Karpas-422 (cell line): ENCODE measurements around the gene ZNF79. TPM values are rescaled to one million over a fixed set of nuclear protein-coding genes. Genes with fewer than 3 reads are reported as not detected.

Experiments
- DNase-seq: peaks from one replicate; pipeline ENCODE4 v3.0.0-alpha.2; 2015
- H2AFZ ChIP-seq: fragments of 200-600 bp; sonication (generic); 2 replicates; pipeline ENCODE4 v1.6.1; 2014; ENCODE audit warnings: antibody characterized with exemption, low read length, mixed read lengths
- H3K27ac ChIP-seq: fragments of 200-600 bp; sonication (generic); 2 replicates; pipeline ENCODE4 v1.5.1; 2014; ENCODE audit warnings: mild to moderate bottlenecking, low read length, moderate library complexity
- H3K27me3 ChIP-seq: fragments of 200-600 bp; sonication (generic); 2 replicates; pipeline ENCODE4 v1.6.1; 2014; ENCODE audit warnings: low read length, mixed read lengths
- H3K36me3 ChIP-seq: fragments of 200-600 bp; sonication (generic); 2 replicates; pipeline ENCODE4 v1.6.1; 2014; ENCODE audit warnings: low read length, mixed read lengths; ENCODE audit not compliant: insufficient read depth
- H3K4me1 ChIP-seq: fragments of 200-600 bp; sonication (generic); 2 replicates; pipeline ENCODE4 v1.6.1; 2014; ENCODE audit warnings: mild to moderate bottlenecking, low read length, mixed read lengths
- H3K4me2 ChIP-seq: fragments of 200-600 bp; sonication (generic); 2 replicates; pipeline ENCODE4 v1.6.1; 2014; ENCODE audit warnings: low read length, low read depth, mild to moderate bottlenecking; ENCODE audit not compliant: poor library complexity, severe bottlenecking
- H3K4me3 ChIP-seq: fragments of 200-600 bp; sonication (generic); 2 replicates; pipeline ENCODE4 v1.5.1; 2014; ENCODE audit warnings: mild to moderate bottlenecking, antibody characterized with exemption, low read length, mixed read lengths
- H3K79me2 ChIP-seq: fragments of 200-600 bp; sonication (generic); 2 replicates; pipeline ENCODE4 v1.6.1; 2014; ENCODE audit warnings: mild to moderate bottlenecking, low read length, mixed read lengths
- H3K9ac ChIP-seq: fragments of 200-600 bp; sonication (generic); 2 replicates; pipeline ENCODE4 v1.6.0; 2014; ENCODE audit warnings: low read length
- H3K9me2 ChIP-seq: fragments of 200-600 bp; sonication (generic), shearing (Covaris generic); replicated peaks from 2 replicates; pipeline ENCODE4 v1.6.0; 2014; ENCODE audit warnings: mild to moderate bottlenecking, low read length, moderate library complexity; ENCODE audit not compliant: insufficient read depth
- H3K9me3 ChIP-seq: fragments of 300-700, 200-600 bp; sonication (generic); 2 replicates; pipeline ENCODE4 v1.6.1; 2014; ENCODE audit warnings: low read length, mixed read lengths
- H4K20me1 ChIP-seq: fragments of 200-600 bp; sonication (generic); 2 replicates; pipeline ENCODE4 v1.6.1; 2014; ENCODE audit warnings: mild to moderate bottlenecking, antibody characterized with exemption, low read length, low read depth; ENCODE audit not compliant: insufficient read depth
- total RNA-seq: library from RNA; depleted of rRNA; stranded (reverse); fragments of >200 nt; shearing (Covaris generic); gene quantifications from 2 replicates; pipeline ENCODE4 v1.2.3, GENCODE V29; 2014; ENCODE audit warnings: low replicate concordance

Gene ZNF79
- total RNA-seq, 1 experiment from 2014 or later, result 8.1 TPM

DNA sequence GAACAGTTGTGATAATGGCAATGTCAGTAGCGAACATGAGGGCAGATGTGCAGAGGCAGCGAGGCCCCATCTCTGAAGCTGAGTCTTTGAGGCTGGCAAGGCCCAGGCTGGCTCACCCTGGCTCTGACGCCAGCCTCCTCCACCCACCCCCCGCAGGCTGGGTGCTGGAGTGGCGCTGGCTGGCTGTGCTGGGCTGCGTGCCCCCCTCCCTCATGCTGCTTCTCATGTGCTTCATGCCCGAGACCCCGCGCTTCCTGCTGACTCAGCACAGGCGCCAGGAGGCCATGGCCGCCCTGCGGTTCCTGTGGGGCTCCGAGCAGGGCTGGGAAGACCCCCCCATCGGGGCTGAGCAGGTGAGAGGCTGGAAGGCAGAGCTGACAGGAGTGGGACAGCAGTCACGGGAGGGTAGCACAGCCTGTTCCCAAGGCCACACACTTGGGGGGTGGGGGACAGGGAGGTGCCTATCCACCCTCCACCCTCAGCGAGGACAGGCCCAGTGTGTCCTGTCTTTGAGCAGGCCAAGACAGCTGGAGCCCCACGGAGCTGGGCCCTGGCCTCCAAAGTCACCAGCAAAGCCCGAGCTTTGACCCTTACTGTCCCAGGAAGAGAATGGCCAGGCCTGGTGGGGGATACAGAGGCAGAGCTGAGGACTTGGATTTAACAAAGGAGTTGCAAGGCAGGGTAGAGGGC, 21.6 kb upstream of the ZNF79 start:
- H2AFZ ChIP-seq, result no peak overlapping the region
- H3K79me2 ChIP-seq, result peaks cover 17% of the 10 kb centered on the region
- H3K9me3 ChIP-seq, result no peaks in the 10 kb centered on the region
- no peak for DNase-seq
- no peak overlapping the region for H3K4me3 ChIP-seq
- no peak overlapping the region for H3K9ac ChIP-seq
- no peaks in the 10 kb centered on the region; the same call in 1 of the 2 replicates for H4K20me1 ChIP-seq
- H3K27me3 ChIP-seq, result no peaks in the 10 kb centered on the region
- H3K9me2 ChIP-seq, result no peaks in the 10 kb centered on the region
- no peak overlapping the region for H3K27ac ChIP-seq
- H3K4me2 ChIP-seq, result no peak overlapping the region
- H3K36me3 ChIP-seq, result no peaks in the 10 kb centered on the region
- H3K4me1 ChIP-seq, result peaks cover 10% of the 10 kb centered on the region

DNA sequence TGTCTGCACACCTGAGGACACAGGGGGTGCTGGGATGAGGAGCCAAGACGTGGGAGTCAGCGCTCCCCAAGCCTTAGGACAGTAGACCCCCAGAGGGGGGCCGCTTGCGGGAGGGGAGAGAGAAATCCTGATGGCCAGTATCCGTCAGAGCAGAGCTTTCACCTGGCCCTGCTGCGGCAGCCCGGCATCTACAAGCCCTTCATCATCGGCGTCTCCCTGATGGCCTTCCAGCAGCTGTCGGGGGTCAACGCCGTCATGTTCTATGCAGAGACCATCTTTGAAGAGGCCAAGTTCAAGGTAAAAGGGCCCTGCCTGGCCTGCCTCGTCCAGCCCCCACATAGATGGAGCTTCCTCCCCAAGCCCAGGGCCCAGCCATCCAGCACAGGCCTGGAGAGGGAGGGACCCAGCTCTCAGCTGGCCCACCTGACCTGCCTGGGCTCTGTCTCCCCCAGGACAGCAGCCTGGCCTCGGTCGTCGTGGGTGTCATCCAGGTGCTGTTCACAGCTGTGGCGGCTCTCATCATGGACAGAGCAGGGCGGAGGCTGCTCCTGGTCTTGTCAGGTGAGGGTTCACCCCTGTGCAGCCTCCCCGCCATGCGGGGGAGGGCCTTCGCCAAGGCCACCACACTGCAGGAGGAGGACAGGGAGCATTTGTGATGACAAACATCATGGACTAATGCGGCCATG, 20.5 kb upstream of the ZNF79 start:
- Histone ChIP-seq H2AFZ (no peak overlapping the region), H3K27me3 (no peaks in the 10 kb centered on the region), H3K36me3 (no peaks in the 10 kb centered on the region), H3K9me2 (no peaks in the 10 kb centered on the region), H3K4me2 (no peak overlapping the region), H3K9ac (no peak overlapping the region), H3K4me1 (peaks cover under 1% of the 10 kb centered on the region; the same call in 1 of the 2 replicates), H3K27ac (no peak overlapping the region), H3K4me3 (no peak overlapping the region), H4K20me1 (no peaks in the 10 kb centered on the region; the same call in 1 of the 2 replicates), H3K79me2 (peaks cover 6% of the 10 kb centered on the region), H3K9me3 (no peaks in the 10 kb centered on the region)
- no peak for DNase-seq

- Histone ChIP-seq H3K79me2 (no peaks in the 10 kb centered on the region), H3K27me3 (no peaks in the 10 kb centered on the region), H4K20me1 (no peaks in the 10 kb centered on the region), H3K9ac (no peak overlapping the region), H3K27ac (no peak overlapping the region), H3K4me2 (no peak overlapping the region), H3K36me3 (no peaks in the 10 kb centered on the region), H2AFZ (no peak overlapping the region), H3K4me1 (no peaks in the 10 kb centered on the region), H3K4me3 (no peak overlapping the region), H3K9me3 (no peaks in the 10 kb centered on the region), H3K9me2 (no peaks in the 10 kb centered on the region)
- DNase-seq, result no peak
These were observed 19.6 kb upstream of the ZNF79 start for GRCh38 chr9:127404631-127405030.

DNA sequence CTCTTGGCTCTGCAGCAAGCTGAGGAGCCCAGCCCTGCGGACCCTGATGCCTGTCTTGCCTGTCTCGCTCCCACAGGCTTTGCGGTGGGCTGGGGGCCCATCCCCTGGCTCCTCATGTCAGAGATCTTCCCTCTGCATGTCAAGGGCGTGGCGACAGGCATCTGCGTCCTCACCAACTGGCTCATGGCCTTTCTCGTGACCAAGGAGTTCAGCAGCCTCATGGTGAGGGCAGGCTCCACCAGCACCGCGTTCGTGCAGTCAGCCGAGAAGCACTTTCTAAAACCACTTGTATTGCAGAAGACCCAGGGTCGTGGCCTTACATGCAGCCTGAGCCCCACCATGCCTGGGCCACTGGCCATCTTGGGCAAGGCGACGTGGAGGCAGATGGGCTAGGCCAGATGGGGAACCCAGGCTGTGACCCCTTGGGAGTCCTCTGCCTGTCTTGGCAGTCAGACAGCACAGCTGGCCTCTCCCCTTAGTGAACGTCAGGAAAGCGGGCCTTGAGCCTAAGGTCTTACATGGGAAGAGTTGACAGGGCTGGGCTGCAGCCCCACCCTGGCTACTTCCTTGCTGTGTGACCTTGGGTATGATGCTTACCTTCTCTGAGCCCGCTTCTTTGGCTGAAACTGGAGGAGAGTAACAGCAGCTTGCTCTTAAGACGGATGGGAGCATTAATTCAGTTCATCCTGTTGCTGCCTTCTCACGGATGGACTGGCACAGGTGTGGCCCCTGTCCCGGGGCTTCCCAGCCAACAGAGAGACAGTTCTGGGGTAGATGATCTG, 18.6 kb upstream of the ZNF79 start:
- H3K27ac ChIP-seq, result no peak overlapping the region
- H3K36me3 ChIP-seq, result no peaks in the 10 kb centered on the region
- no peak overlapping the region for H3K9ac ChIP-seq
- no peaks in the 10 kb centered on the region for H3K79me2 ChIP-seq
- DNase-seq, result no peak
- no peaks in the 10 kb centered on the region for H3K27me3 ChIP-seq
- H4K20me1 ChIP-seq, result no peaks in the 10 kb centered on the region
- H3K4me3 ChIP-seq, result no peak overlapping the region
- no peaks in the 10 kb centered on the region for H3K4me1 ChIP-seq
- no peaks in the 10 kb centered on the region for H3K9me3 ChIP-seq
- H3K4me2 ChIP-seq, result no peak overlapping the region
- H2AFZ ChIP-seq, result no peak overlapping the region
- no peaks in the 10 kb centered on the region for H3K9me2 ChIP-seq

- no peaks in the 10 kb centered on the region for H3K9me2 ChIP-seq
- no peak overlapping the region for H3K27ac ChIP-seq
- no peak overlapping the region for H3K9ac ChIP-seq
- H3K79me2 ChIP-seq, result no peaks in the 10 kb centered on the region
- no peak overlapping the region for H3K4me3 ChIP-seq
- no peaks in the 10 kb centered on the region for H3K27me3 ChIP-seq
- no peaks in the 10 kb centered on the region for H3K9me3 ChIP-seq
- peaks cover 6% of the 10 kb centered on the region; the same call in 1 of the 2 replicates for H3K4me1 ChIP-seq
- H2AFZ ChIP-seq, result no peak overlapping the region
- H4K20me1 ChIP-seq, result no peaks in the 10 kb centered on the region
- DNase-seq, result no peak
- no peak overlapping the region for H3K4me2 ChIP-seq
- no peaks in the 10 kb centered on the region for H3K36me3 ChIP-seq
These were observed 17.2 kb upstream of the ZNF79 start for GRCh38 chr9:127406799-127407491.

DNA sequence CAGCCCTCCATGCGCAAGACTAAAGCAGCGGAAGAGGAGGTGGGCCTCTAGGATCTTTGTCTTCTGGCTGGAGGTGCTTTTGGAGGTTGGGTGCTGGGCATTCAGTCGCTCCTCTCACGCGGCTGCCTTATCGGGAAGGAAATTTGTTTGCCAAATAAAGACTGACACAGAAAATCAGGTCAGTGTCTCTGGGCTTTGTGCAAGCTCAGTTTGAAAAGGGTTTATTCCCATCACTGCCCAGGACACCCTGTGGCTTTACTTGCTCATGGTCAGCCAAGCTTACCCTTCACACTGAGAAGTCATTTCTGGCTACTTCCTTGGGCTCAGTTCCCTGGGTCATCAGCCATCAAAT, 16.7 kb upstream of the ZNF79 start:
- Histone ChIP-seq H3K27ac (no peak overlapping the region), H3K27me3 (no peaks in the 10 kb centered on the region), H3K9me3 (no peaks in the 10 kb centered on the region), H3K36me3 (no peaks in the 10 kb centered on the region), H3K4me1 (peaks cover 6% of the 10 kb centered on the region; the same call in 1 of the 2 replicates), H2AFZ (no peak overlapping the region), H4K20me1 (no peaks in the 10 kb centered on the region), H3K9me2 (no peaks in the 10 kb centered on the region), H3K4me3 (no peak overlapping the region), H3K79me2 (no peaks in the 10 kb centered on the region), H3K9ac (no peak overlapping the region), H3K4me2 (no peak overlapping the region)
- no peak for DNase-seq

- Histone ChIP-seq H3K9ac (no peak overlapping the region), H3K4me2 (no peak overlapping the region), H3K36me3 (no peaks in the 10 kb centered on the region), H3K4me1 (peaks cover 6% of the 10 kb centered on the region; the same call in 1 of the 2 replicates), H4K20me1 (no peaks in the 10 kb centered on the region), H3K4me3 (no peak overlapping the region), H3K9me2 (no peaks in the 10 kb centered on the region), H3K9me3 (no peaks in the 10 kb centered on the region), H3K79me2 (no peaks in the 10 kb centered on the region), H3K27ac (no peak overlapping the region), H3K27me3 (no peaks in the 10 kb centered on the region), H2AFZ (no peak overlapping the region)
- DNase-seq, result no peak
These were observed 13.1 kb upstream of the ZNF79 start for GRCh38 chr9:127411122-127411521.

DNA sequence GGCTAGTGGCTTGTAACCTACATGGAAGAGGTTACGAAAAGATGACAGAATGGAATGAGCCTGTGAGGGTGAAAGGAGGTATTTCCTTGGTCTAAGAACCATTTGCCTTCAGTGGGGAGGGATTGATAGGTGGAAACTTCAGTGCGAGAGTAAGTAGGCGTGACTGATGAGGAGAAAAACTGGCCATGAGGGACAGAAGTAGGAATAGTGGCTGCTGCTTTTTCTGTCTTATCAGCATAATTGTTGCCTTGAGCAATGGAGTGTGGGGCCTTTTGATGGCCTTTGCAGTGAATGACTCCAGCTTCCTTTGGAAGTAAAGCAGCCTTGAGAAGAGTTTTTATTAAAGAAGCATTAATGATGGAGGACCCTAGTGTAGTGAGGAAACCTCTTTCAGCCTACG, 9.0 kb upstream of the ZNF79 start:
- no peak overlapping the region for H3K9ac ChIP-seq
- H3K27me3 ChIP-seq, result no peaks in the 10 kb centered on the region
- no peak overlapping the region for H3K4me3 ChIP-seq
- H3K4me1 ChIP-seq, result peaks cover 6% of the 10 kb centered on the region; the same call in 1 of the 2 replicates
- H3K9me3 ChIP-seq, result no peaks in the 10 kb centered on the region
- H3K79me2 ChIP-seq, result no peaks in the 10 kb centered on the region
- no peaks in the 10 kb centered on the region for H3K9me2 ChIP-seq
- no peaks in the 10 kb centered on the region for H4K20me1 ChIP-seq
- no peak overlapping the region for H3K4me2 ChIP-seq
- no peak for DNase-seq
- H3K36me3 ChIP-seq, result no peaks in the 10 kb centered on the region
- H2AFZ ChIP-seq, result no peak overlapping the region
- H3K27ac ChIP-seq, result no peak overlapping the region
